ENCODE results near the gene CCNI.

Gene CCNI

DNA sequence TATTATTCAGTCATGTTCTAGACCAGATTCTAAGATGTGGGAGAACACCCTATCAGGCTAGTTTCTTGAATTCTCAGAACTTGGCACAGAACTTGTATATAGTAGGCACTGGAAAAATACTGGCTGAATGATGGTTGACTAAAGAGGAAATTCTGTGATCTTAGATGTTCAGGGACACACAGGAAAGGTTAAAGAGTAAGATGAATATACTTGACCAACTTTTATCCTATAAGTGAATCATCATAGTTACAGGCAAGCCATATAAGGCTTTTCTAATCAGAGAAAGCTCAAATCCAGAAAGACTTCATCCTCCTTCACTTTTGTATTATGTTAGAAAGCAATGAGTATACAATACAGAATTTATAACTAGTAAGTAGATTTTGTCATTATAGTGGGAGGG, 72.4 kb downstream of the CCNI start:
- no peak for DNase-seq (ENCODE audit: low read depth)

DNA sequence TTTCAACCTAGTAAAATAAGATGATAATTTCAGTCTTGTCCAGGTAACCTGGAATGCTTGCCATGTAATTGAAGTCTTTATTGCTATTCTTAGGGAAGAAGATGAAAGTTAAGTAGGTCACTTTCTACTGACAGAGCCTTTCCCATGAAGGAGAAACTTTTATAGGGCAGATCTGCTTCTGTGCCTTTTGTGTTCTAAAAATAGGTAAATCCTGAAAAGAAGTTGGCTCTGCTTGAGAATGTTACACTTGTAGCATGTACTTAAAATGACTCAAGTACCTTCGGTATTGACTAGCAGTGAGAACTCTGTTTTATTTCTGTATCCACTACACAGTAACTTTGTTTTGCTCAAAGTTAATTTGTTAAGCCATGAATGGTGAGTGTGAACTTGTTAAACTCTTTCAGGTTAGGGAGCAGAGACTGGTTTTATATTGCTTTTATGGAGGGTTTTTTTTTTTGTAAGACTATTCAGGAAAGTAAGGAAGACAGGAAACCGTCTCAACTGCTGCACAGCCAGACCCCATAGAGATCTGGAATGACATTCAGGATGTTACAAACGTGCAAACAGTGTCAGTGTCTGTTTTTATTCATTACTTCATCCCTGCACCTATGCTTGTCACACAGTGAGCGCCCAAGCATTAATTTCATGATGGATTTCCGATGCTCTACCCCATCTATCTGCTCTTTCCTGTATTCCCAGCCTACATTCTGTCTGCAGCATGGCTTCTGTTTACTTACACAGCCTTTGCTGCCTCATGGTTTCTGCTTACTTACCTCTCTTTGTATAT, 73.3 kb downstream of the CCNI start:
- no peak for DNase-seq (ENCODE audit: low read depth)

DNA sequence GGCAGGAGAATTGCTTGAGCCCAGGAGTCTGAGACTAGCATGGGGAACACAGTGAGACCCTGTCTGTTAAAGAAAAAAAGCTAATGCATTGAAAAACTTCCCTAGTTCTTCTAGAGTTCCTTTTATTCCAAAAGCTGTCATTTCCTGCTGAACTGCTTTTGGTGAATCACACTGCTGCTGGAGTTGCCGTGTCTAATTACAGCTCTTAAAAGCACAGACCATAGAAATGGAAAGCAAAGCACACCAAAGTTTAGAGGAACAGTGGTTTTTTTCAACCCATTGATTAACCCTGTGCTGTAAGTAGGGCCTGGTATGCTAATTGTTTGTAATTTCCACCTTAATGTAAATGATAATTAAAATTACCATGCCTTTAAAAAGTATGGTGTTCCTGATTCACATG, 73.9 kb downstream of the CCNI start:
- no peak for DNase-seq (ENCODE audit: low read depth)

DNA sequence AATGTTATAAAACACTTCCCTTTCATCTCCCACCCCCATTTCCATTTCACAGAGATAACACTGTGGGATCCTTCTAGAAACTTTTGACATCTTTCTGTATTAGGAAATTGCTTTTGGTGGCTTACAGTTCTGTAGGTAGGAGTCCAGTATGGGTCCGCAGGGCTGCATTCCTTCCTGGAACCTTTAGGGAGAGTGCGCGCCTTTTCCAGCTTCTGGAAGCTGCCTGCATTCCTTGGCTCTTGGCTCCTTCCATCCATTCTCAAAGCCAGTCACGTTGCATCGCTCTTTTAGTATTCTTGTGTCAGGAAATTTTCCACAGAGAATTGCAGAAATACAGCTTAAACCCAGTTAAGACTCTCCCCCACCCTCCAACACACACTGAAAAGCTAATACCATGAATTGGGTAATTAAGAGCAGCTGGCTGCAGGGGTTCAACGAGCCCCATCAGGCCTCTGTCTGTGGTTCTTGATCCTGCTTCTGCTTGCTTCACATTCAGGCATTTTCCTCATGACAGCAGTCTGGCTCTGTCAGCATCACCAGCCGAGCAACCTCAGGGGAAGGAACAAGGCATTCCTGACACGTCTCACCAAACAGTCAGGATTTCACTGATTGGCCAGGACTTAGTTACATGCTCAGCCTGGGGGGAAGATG, 77.4 kb downstream of the CCNI start:
- DNase-seq (ENCODE audit: low read depth): no peak

DNA sequence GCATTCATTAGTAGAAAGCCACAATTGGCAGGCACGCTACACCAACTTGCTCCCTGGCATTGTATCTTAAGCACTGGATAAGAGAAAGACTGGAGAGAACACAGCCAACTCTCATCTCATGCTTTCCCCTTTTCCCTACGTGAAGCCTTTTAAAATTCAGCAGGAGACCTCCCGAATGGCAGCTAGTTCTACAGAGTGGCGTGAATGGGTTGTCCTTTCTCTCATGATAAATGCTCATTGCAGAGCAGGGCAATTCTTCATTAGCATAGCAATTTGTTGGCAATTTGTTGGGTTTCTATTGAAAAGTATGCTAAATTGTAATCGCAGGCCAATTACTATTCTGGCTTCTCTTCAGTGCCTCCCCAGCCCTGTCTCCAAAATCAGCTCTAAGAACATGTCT, 78.3 kb downstream of the CCNI start:
- DNase-seq (ENCODE audit: low read depth): no peak
